Dedifferentiated amniotic fluid mesenchymal stem cell (primary cell): ENCODE results near the gene ANKHD1.
"Not testable (repeated sequence)": the region's sequence is repeated elsewhere in the genome, so short reads cannot be mapped to it uniquely, and the experiment has no call there.

Experiments used
- DNase-seq: peaks from one replicate; pipeline ENCODE4 v3.0.0-alpha.2; 2016; ENCODE audit errors: extremely low spot score

The ANKHD1 gene

DNA sequence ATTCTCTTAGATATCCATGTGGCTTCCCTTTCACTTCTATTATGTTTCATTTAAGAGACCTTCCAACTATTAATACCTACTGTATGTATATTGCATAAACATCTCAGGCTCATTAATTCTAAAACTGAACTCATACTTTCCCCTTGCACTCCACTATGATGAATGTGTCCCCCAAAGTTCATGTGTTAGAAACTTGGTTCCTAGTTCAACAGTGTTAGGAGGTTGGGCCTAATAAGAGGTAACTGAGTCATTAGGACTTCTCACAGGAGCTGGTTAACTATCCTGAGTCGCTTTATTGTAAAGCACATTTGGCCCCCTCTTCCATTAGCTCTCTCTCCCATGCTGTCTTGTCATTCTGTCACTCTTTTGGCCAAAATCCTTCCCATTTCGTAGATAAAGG lies 22.0 kb downstream of the ANKHD1 start:
- DNase-seq, result no peak

DNA sequence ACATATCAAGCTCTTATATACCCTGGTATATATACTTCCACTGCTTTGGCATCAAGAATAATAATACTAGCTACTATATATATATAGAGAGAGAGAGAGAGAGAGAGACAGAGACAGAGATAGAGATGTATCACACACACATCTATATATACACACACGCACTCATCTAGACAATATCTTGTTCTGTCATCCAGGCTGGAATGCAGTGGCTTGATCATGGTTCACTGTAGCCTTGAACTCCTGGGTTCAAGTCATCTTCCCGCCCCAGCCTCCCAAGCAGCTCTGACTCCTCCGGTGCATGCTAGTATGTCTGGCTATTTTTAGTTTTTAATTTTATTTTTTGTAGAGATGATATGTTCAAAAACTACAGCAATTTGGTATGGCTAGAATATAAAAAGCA lies 22.5 kb downstream of the ANKHD1 start:
- DNase-seq, result no peak

DNA sequence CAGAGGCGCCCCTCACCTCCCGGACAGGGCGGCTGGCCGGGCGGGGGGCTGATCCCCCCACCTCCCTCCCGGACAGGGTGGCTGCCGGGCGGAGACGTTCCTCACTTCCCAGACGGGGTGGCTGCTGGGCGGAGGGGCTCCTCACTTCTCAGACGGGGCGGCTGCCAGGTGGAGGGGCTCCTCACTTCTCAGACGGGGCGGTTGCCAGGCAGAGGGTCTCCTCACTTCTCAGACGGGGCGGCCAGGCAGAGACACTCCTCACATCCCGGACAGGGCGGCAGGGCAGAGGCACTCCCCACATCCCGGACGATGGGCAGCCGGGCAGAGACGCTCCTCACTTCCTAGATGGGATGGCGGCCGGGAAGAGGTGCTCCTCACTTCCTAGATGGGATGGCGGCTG lies 26.1 kb downstream of the ANKHD1 start:
- not testable (repeated sequence) for DNase-seq

DNA sequence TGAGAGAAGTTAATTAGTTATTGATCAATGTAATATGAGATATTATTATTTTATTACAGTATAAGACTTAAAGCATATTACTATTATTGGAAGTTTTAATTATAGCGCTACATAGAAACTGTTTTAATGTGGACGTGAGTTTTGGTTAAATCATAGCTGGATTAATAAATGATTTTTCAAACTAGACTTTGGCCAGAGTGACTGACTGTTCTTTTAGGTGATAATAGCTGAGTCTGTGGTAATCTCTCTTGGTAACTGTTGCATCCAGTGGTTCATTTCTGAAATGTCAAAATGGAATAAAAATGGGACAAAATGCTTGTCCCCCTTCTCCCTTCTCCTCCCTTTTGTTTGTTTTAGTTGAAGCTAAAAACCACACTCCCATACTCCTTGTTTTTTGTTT lies 28.1 kb downstream of the ANKHD1 start:
- no peak for DNase-seq

DNA sequence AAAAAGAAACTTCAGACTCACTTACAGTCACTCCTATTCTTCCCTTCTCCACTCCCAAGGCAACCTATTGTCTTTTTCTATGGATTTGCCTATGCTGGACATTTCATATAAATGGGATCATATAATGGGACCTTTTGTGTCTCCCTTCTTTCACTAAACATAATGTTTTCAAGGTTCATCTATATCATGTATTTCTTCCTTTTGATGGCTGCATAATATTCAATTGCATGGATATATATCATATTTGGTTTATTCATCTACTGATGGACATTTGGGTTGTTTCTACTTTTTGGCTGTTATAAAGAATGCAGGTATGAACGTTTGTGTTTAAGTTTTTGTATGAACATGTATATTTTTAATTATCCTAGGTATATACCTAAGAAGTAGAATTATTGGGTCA lies 30.6 kb downstream of the ANKHD1 start:
- no peak for DNase-seq

DNA sequence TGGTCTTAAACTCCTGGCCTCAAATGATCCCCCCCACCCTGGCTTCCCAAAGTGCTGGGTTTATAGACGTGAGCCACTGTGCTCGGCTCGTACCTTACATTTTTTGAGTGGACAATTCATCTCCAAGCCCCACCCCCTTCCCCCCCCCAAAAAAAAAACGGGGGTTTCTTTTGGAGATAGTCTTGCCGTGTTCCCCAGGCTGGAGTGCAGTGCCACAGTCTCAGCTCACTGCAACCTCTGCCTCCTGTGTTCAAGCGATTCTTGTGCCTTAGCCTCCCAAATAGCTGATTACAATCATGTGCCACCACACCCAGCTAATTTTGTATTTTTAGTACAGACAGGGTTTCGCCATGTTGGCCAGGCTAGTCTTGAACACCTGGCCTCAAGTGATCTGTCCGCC lies 31.3 kb downstream of the ANKHD1 start:
- no peak for DNase-seq

DNA sequence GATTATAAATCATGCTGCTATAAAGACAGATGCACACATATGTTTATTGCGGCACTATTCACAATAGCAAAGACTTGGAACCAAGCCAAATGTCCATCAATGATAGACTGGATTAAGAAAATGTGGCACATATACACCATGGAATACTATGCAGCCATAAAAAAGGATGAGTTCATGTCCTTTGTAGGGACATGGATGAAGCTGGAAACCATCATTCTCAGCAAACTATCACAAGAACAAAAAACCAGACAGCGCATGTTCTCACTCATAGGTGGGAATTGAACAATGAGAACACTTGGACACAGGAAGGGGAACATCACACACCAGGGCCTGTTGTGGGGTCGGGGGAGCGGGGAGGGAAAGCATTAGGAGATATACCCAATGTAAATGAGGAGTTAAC lies 55.7 kb downstream of the ANKHD1 start:
- DNase-seq, result not testable (repeated sequence)

DNA sequence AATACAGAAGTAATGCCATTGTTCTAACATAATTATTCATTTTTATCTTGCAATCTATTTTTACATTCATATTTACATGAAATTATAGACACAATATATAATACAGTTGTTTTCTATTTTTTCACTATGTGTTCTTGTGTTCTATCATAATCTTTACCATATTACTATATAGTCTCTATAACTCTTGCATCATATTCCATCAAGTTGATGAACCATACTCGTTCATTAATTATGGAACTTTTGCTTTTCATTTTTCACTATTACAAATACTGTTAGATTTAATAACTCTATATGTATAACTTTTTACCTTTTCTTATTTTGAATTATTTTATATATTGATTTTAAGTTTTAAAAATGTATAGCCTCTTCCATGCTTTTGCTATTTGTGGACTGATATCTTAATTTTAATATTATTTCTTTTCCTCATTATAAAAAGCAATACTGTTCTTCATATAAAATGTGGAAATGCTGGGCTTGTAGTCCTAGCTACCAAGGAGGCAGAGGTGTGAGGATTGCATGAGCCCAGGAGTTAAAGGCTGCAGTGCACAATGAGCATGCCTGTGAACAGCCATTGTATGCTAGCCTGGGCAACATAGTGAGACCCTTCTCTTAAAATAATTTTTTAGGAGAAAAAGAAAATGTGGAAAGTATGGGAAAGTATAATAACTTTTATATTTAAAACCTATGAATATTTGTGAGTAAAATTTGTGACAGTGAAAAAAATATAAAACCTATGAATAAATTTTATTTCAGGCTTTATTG lies 65.5 kb downstream of the ANKHD1 start:
- DNase-seq, result no peak

DNA sequence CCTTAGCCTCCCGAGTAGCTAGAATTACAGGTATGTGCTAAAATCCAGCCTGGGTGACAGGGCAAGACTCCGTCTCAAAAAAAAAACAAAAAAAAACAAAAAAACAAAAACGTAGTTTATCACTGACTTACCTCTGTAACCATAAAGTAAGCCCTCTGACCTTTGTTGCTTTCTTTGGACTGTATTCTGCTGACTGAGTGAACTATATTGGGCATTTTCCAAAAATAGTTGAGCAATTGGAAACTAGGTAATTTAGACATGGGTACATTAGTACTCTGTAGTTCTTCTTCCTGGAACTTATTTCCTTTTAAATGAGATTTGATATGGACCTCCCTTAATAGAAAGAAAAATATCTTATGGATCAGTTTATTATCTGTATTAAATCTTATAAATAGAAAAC lies 66.6 kb downstream of the ANKHD1 start:
- DNase-seq, result no peak

DNA sequence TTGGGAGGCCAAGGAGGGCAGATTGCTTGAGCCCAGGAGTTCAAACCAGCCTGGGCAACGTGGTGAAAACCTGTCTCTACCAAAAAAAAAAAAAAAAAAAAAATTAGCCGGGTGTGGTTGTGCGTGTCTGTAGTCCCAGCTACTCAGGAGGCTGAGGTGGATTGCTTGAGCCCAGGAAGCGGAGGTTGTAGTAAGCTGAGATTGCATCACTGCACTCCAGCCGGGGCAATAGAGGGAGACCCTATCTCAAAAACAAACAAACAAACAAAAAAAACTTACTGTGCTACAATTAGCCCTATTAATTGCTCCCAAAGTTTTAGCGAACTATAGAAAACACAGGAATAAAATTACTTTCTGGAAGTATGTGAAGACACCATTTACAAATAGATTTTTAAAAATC lies 67.6 kb downstream of the ANKHD1 start:
- no peak for DNase-seq

DNA sequence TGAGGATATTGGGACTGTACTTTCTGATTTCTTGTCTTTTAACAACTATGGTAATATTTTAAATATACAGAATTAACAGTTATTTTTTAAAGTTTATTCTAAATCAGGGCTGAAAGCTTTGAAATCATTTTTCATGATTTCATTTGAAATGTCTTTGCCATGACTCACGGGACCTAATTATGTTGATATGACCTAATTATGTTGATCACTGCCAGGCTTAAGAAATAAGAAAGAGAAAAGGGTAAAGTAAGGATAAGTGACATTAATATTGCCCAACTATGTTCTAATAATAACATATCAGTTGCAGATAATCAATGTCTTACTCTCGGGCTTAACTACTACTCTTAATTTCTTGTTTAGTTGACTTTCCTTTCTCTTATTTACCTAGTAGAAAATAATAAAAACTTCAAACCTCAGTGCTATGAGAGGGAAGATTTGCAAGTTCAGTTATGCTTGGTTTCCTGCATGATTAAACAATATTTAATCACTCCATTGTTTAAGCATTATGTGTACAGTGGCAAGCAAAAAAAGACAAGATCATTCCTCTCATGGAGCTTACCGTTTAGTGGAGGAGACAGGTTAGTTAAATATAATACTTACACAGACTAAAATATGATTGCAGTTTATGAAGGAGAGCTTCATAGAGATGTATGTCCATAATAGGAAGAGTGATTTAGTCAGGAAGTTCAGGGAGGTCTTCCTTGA lies 78.8 kb downstream of the ANKHD1 start:
- peak; percentile 20 for DNase-seq

DNA sequence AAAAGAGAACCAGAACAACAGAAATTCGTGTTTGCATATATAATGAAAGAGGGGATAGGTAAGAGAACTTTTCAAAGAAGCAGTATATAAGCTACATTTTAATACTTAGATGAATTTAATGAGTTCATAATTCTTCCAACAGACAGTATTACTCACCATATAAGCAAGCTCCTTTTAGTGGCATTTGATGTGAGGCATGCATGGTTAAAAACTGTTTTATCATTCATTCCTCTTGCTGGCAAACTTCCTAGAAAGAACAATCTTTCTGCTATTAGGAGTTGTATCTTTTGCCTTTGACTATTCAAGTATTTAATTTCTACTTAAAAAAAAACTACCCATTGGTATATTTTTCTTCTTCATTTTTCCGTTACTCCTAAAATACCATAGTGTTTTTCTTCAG lies 80.1 kb downstream of the ANKHD1 start:
- peak; percentile 42 for DNase-seq

DNA sequence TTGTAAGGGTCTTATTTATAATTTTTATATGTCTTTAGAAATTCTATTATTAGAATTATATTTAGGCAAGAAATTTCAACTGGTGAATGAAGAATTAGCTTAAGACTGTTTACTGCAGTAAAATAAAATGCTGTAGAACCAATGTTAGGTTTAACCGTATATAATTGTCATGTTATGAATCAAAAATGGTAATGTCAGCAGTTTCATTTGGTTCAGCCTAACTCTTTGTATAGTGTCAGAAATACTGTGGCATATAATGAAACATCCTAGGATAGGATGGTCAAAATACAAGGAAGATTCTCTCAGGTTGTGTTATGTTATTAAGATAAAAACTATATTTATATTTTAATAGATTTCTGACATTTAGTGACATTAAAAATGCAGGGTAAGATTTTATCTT lies 81.4 kb downstream of the ANKHD1 start:
- DNase-seq, result no peak

DNA sequence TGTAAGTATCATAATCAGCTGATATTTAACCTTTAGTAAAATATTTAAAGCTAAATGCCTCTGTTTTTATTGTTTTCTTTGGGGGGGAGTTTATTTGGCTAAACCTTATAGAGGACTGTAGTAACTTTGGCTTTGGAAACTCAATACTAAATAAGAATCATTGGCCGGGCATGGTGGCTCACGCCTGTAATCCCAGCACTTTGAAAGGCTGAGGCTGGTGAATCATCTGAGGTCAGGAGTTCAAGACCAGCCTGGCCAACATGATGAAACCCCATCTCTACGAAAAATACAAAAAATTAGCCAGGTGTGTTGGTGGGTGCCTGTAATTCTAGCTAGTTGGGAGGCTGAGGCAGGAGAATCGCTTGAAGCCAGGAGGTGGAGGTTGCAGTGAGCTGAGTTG lies 86.5 kb downstream of the ANKHD1 start:
- DNase-seq, result not testable (repeated sequence)

DNA sequence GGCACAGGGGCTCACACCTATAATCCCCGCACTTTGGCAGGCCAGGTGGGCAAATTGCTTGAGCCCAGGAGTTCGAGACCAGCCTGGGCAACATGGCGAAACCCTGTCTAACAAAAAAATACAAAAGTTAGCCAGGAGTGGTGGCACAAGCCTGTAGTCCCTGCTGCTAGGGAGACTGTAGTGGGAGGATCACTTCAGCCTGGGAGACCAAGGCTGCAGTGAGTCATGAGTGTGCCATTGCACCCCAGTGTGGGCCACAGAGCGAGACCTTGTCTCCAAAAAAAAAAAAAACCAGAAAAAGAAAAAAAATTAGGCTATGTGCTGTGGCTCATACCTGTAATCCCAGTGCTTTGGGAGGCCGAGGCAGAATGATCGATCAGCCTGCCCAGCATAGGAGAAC lies 87.3 kb downstream of the ANKHD1 start:
- no peak for DNase-seq

DNA sequence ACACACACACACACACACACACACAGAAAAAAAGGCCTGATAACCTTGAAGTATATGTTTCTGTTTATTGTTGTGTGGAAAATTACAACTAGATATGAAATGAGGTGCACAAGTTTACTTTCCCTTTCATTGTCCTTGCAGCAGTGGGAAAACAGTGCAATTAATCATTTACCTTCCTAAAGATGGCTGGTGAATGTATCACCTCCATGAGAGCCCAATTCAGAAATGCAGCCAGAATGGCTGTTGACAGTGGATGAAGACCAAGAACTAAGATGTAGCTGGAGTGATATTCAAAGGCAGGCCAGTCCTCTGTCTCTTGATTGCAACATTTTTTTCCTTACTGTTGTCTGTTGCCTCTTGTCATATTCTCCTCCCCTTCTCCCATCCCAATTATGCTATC lies 96.3 kb downstream of the ANKHD1 start:
- DNase-seq, result no peak

DNA sequence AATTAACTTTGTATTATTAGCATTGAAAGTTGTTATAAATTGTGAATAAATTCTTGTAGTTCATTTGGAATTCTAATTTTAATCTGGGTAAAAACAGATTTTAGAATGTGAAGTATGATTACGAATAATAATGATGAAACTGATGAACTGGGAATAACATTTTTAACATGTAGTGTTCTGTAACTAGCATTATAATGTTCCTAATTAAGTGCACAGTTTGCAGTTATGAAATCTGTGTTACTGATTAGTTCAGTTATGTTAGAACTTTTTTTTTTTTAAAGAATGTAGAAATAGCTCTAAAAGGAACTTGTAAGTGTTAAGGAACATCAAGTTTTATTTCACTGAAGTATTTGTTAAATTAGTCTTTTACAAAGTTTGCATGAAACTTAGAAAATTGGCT lies 97.0 kb downstream of the ANKHD1 start:
- no peak for DNase-seq

DNA sequence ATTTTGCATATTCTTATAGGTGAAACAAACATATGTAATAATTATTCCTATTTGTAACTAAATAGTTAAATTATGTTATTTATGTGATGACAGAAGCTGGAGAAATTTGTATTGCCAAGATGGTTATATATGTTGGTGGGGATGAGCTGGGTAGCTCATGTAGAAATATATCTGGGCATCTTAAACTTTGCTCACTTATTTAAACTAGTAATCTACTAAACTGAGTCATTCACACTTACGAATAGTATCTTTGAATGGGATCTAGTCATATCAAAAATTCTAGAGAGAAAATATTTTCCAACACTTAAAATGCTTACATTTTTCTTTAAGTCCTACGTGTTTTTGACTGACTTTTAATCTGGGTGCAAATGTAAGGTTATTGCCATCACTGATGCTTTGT lies 101.2 kb downstream of the ANKHD1 start:
- no peak for DNase-seq

DNA sequence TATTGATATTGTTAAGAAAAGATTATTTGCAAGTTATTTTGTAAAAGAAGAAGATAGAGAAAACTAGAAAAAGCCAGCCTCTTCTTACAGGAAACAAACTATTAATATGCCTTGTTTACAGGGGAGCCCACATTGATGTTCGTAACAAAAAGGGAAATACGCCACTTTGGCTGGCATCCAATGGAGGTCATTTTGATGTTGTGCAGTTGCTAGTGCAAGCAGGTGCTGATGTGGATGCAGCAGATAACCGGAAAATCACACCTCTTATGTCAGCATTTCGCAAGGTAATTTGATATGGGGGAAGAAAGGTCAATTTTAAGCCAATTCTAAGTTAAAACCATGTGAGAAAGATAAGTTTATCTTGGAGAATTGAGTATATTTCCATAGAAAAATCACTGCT lies 108.3 kb downstream of the ANKHD1 start:
- DNase-seq, result no peak

DNA sequence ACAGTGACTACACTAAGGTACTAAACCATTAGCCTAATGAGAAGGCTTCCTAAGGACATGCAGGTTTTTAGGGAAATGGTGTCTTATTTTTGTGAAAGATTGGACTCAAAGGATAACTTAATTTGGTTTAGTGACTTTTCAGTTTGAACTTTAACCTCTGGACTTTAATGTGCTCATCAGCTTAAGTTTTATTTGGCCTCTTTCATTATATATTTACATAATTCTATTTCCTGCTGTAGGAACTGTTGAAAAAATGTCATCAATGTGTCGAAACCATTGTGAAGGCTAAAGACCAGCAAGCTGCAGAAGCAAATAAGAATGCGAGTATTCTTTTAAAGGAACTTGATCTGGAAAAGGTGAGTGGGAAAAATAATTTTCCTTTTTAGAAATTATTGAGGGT lies 111.5 kb downstream of the ANKHD1 start:
- no peak for DNase-seq

DNA sequence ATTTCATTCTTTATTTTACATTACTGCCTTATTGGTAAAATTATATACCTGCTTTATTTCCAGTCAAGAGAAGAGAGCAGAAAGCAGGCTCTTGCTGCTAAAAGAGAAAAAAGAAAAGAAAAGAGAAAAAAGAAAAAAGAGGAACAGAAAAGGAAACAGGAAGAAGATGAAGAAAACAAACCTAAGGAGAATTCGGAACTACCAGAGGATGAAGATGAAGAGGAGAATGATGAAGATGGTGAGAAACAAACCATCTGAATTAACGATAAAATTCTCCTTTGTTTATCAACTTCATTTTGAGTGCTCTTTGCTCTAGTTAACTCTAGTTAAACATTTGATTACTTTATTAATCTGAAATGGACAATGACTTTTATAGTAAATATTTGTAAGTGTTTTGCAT lies 122.4 kb downstream of the ANKHD1 start:
- DNase-seq, result no peak

DNA sequence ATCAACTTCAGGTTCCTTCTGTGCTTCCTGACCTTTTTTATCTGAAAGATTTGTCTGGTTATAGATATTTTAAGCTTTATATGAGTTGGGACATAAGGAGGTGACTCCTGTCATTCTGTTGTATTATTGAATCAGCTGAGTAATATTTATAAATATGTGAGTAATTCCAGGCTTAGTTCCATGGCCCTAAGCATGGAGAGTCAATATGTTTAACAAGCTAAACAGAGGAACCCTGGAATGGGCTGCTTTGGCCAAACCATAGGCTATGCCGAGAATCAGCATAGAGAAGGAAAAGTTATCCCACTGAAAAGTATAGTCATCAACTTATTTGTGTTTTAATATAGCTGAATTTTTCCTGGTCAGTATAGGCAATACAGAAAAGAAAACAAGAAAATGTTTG lies 138.6 kb downstream of the ANKHD1 start:
- DNase-seq, result no peak

DNA sequence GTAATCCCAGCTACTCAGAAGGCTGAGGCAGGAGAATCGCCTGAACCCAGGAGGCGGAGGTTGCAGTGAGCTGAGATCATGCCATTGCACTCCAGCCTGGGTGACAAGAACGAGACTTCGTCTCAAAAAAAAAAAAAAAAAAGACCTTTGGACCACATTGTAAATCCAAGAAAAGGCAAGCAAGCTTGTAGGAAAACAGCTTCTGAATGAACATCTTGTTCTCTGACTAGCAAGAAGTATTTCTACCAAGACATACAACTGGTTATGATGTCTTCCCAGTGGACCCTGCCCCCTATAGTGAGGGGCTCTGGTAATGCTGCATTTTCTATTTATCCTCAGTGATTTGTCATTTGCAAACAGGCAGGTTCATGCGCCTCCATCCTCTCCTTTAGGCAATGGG lies 141.3 kb downstream of the ANKHD1 start:
- DNase-seq, result no peak

DNA sequence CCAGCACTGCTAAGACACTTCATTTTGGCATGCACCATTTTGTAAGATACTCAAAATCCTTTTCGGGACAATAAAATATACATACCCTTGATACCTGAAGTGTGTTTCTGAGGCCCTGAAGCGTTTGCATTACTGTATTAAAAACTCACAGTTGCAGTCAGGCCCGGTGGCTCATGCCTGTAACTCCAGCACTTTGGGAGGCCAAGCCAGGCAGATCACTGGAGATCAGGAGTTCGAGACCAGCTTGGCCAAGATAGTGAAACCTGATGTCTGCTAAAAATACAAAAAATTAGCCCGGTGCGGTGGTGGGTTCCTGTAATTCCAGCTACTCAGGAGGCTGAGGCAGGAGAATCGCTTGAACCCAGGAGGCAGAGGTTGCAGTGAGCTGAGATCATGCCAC lies 143.4 kb downstream of the ANKHD1 start:
- no peak for DNase-seq
